Ramos (cell line): ENCODE measurements around the gene PUS3.

Experiments
- in situ Hi-C: fragments of 300-500 bp; cut with MboI; formaldehyde crosslinking; loops from one replicate; pipeline ENCODE4 v1.14.3; 2022; ENCODE audit warnings: low sequenced_read_pairs; ENCODE audit not compliant: unreplicated experiment

The PUS3 gene

DNA sequence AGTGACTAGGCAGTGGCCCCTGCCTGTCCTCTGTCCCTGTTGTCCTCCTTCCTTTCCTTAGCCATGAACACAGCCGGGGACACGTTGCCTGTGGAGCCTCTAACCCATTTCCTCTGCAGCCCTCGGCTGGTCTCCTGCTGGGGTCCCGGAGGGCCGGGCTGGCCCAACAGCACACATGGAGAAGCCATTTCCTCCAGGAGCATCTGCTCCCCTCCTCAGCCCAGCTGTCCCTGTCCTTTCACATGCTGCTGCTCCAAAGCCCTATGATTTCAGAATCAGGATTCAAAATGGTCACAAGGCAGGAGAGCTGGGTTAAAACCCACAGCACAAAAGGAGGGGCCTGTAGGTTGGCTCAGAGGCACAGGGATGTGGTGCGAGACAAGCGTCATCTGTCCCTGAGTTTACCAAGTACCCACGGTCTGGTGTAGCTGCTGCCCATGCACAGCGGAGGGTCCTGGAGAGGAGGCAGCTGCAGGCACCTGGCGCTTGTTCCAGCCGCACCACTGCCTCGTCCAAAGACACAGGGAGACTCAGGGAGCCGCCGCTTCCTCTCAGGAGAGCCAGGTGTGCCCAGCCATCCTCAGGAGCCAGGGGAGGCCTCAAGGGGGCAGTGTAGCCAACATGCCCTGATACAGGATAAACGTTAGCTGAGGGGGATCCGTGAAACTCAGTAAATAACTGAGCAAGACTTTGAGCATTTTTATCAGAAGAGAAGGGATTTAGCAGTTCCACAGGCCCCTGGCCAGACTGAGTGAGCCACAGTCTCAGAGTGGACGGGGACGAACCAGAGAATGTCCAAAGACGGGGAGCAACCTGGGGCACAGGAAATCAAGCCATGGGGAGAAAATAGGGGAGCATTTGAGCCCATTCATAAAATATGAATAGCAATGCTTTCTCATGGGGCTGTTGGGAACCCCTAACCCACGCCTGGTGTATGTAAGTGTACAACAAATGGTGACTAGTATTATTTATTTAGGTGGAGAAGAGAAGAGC lies 38.9 kb upstream of the PUS3 start:
- in situ Hi-C loops = no loop called here

DNA sequence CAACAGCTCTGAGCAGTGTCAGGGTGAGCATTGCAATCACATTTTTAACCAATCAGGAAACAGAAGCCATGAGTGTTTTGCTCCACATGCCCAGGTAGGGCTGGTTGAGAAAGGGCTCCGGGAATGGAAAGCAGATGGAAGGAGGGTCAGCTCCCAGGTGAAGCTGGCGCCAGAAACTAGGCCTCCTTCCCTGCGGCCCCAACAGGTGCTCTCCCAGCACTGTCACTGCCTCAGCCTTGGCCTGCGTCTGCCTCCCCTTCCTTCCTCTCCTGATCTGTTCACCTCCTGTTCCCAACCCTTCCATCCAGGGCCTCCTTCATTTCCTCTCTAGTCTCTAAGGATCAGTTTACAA lies 38.2 kb upstream of the PUS3 start:
- in situ Hi-C loops = no loop called here

DNA sequence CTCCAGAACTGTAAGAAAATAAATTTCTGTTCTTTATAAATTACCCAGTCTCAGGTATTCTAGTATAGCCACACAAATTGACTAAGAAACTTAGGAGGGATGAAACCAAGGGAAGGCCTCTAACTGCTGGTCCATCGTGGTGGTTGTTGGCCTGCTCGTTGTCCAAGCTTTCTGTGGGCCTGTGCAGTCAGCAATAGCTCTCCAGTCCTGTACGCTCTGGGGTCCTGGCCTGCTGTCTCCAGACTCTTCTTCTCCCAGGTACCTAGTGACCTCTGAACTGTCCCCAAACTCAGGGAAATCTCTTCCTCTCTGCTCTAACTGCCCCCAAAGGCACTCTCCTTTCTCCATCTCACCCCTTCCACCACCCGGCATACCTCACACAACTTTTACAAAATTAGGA lies 37.1 kb upstream of the PUS3 start:
- in situ Hi-C loops = no loop called here

DNA sequence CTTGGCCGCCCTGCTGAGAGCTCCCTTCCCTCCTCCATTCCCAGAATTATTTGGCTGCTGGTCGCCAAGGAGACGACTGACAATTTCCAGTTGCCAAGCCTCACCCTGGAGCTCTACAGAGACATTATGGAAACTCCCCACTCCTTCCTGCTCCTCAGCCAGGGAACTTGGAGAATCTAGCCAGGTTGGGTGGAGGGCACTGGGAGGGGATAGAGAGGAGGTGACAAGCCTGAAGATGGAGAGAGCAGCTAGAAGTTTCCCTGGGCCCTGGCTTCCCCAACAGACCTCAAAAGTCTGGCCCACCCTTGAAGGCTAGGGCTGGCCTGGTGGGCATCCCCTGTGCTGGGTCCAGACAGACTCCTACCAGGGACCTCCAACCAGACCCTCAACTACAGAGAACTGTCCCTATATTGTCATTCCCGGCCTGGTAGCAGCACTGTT lies 36.1 kb upstream of the PUS3 start:
- in situ Hi-C loops = no loop called here

DNA sequence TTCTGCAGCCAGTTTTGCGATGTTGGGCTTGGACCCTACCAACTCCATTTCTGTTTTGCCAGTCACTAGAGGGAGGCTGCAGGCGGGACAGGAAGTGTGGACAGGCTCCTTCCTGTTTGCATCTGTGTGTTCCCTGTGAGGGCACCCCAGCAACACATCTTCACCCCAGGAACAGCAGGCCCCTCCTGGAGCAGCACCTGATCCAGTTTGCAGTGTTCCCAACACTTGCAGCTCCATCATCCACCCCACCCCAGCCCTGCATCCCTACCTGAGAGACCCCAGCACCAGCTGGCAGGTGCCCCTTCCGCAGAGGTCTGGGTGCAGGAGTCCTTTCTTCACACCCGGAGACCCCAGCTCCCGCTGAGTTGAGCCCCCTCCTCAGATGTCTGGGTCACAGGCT lies 35.4 kb upstream of the PUS3 start:
- in situ Hi-C loops = no loop called here

DNA sequence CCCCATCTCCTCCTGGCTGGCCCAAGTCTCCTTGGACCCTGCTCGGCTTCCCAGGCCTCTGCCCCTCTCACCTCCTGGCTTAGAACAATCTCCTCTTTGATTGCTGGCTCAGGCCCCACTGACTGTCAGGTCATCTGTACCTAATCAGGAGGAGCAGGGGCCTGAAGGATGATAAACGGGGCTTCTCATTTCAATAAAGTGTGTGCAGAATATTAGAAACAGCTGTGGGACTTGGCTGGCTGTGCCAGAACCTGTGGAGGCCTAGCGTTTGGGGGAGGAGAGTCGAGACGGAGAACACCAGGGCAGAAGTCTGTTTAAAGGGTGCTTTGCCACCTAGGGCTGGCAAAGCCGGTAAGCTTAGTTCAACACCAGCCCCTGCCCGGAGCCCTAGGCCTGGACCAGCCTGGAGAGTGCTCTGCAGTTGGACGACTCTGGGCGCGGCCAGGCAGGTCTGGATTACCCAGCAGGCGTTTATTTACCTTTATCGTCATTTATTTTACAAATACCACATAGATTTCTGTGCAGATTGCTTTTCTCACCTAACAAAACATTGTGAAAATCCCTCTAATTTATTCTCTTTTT lies 32.7 kb upstream of the PUS3 start:
- in situ Hi-C loops = no loop called here

DNA sequence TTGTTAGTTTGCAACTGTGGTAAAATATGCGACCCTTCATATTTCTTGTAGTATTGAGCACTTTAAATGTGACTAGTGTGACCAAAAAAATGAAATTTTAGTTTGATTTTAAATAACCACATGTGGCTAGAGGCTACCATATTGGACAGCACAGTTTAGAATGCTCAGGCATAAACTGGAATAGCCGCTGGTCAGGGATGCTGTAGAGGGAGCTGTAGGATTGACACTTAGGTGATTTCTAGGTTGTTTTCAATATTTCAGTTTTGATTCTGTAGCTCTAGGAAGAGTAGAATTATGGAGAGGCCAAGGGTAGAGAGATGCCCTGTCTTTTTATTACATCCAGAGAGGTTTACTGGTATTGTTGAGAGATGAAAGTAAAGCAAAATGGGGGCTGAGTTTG lies 32.0 kb upstream of the PUS3 start:
- in situ Hi-C loops = no loop called here

DNA sequence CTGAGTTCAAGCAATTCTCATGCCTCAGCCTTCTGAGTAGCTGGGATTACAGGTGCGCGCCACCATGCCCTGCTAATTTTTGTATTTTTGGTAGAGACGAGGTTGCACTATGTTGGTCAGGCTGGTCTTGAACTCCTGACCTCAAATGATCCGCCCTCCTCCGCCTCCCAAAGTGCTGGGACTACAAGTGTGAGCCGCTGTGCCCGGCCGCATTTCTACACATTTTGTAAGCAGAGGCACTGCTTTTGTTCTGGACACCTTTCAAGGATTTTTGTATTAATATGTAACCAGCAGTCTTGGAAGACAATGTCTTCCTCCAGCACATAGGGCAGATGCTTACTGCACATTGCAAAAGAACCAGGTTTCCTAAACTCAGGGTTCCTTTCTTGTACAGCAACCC lies 31.5 kb upstream of the PUS3 start:
- in situ Hi-C loops = no loop called here

DNA sequence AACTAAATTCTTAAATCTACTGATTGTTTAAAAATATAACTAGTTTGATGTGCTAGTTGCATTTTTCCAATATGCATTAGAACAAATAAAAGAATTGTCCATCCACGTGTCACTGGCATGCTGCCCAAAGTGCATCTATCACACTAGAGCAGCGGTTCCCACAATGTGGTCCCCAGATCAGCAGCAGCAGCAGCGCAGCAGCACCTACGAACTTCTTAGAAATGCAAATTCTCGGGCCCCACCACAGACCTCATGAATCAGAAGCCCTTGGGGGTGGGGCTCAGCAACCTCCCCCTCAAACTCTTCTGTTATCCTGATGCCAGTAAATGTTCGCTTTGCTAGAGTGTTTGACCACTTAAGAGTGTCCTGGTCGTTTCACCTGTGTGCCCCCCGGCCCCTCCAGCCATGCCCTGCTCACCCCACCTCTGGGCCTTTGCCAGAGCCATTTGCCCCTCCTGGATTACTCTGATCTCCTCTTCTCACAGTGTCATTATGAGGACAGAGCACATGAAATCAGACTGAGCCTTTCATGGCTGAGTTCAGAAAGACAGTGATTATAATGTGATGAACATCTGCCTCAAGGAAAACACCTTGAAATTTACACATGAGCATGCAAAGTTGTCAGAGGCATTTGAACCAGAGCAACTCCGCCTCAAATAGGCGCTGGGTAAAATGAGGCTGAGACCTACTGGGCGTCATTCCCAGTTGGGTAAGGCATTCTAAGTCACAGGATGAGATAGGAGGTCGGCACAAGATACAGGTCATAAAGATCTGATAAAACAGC lies 30.2 kb upstream of the PUS3 start:
- in situ Hi-C loops = no loop called here

DNA sequence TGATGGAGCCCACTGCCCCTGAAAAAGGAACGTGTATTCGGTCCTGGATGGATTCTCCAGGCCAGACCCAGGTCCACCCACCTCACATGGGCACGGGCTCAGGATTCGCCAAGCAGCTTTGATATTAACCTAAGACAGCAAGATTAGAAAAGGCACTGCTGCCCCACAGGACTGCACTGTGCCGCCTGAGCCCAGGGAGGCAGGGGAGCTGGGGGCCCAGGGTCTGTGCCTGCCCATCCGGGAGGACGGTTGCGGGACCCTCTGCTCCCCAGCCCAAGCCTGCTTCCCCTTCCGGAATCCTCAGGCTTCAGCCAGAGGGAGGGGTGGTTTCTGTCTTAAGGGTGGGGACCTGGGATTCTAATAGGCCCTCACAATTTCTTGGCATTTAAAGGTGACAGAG lies 29.3 kb upstream of the PUS3 start:
- in situ Hi-C loops = no loop called here

DNA sequence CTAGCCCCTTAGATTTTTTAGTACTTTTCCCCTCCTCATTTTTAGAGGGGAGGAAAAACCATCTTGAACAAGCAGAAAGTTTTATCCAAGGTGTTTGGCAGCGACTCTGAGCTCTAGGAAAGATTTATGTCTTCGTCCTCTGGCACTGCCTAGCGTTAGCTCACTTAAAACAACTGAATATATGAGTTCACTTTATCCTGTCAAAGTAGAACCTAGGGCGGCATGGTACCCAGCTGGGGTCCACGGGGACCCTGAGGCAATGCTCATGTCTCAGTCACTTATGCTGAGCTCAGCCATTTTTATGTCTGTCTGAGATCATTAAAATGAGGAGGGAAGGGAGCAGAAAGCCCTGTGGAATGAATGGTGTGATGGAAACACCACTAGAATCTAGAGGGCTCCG lies 28.7 kb upstream of the PUS3 start:
- in situ Hi-C loops = no loop called here

DNA sequence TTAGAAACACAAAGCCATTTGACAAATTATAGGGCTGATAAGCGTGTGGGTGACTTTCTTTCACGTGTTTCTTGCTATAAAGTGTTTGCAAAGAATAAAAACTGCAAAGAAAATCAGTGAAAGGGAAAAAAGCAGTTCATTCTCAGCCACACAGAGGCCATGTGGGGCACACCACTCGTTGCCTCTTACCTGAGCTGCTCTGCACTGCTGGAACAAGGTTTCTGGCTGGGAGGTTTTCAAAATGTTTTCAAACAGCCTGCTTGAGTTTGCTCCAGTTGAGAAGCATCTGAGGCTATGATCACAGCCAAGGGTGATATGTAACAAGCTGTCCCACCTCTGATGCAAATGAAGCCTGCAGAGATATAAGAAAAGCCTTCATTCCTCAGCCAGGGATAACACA lies 28.1 kb upstream of the PUS3 start:
- in situ Hi-C loops = no loop called here

DNA sequence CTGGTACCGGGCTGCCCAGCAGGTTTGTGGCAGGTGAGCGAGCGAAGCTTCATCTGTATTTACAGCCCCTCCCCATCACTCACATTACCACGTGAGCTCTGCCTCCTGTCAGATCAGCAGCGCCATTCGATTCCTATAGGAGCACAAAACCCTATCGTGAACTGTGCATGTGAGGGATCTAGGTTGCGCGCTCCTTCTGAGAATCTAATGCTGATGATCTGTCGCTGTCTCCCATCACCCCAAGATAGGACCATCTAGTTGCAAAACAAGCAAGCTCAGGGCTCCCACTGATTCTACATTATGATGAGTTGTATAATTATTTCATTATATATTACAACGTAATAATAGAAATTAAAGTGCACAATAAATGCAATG lies 27.1 kb upstream of the PUS3 start:
- in situ Hi-C loops = no loop called here

DNA sequence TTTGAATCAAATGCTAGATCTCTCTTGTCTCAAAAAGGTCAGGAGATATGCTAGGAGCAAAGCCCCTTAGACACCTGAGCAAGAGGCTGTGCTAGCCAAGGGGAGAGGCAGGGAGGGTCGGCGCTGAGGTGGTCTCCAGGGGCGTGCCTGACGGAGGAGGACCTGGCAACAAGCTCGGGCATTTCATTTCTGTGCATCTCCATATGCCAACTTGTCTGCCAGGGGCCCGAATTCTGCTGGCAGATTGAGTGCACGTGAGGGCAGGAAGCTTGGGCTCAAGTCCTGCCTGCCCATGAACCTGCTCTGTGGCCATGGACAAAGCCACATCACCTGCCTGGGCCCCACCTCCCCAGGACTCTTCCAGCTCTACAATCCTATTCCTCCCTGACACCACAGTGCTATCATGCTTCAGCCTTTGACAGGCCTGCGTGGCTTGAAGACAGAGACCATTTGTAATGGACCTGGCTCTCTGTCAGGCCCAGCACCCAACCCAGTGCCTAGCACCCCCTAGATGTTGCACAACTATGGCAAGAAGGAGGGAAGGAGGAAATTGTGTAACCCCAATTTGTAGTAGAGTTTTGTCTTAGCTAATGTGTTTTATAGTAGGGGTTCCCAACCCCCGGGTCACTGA lies 26.6 kb upstream of the PUS3 start:
- in situ Hi-C loops = loop anchor here (5.0 kb wide), 1 partner anchor 258 kb away; no protein-coding TSS in a partner anchor

DNA sequence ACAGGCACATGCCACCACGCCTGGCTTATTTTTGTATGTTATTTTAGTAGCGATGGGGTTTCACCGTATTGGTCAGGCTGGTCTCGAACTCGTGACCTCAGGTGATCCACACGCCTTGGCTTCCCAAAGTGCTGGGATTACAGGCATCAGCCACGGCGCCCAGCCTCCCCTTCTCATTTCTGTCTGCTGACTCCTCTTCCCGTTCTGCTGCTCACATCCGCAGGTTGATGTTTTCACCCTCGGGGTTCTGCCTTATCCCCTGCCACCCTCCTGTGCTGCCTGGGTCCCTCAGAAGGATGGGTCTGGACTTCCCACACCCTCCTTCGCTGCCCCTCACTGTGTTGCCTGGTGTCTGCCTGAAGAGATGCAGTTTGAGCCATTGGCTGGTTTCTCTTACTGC lies 23.7 kb upstream of the PUS3 start:
- in situ Hi-C loops = loop anchor here (5.0 kb wide), 1 partner anchor 261 kb away; no protein-coding TSS in a partner anchor

DNA sequence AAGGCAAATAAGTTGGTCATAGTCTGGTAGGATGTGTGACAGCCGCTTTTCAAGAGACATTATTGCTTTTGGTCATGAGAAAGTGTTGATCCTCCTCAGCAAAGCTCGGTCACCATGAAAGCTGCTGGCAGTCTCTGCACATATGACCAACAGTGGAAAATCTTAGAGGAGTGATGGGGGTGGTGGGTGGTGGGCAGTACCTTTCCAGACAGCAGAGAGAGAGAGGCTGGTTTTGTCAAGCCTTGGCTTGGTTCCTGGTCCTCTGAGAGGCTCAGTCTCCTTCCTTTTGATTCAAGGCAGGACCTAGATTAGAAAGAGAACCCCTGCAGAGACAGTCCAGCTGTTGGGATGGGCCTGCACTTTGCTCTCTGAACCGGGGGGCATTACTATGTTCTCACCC lies 22.8 kb upstream of the PUS3 start:
- in situ Hi-C loops = loop anchor here (5.0 kb wide), 1 partner anchor 261 kb away; no protein-coding TSS in a partner anchor

DNA sequence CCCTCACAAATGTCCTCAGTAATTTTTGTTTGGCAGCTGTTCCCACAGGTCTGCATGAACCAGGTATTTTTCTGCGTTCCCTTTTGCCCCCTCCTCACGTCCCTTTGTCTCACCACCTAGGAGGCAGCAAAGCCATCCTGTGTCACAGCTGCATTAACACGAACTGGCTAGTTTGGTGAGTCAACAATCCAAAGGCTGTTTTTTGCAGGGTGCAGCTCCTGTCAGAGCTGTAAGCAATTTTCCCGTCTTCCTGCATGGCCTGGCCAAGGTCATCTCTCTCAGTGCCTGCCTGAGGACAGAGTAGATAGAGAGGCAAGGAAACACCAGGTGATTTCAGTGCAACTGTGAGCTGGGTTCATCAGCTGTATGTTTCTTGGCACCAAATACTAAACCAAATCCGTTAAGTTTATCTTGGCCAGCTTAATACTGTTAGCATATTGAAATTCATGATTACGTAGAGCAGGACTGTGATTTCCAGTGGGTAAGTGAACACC lies 22.3 kb upstream of the PUS3 start:
- in situ Hi-C loops = loop anchor here (5.0 kb wide), 1 partner anchor 262 kb away; no protein-coding TSS in a partner anchor

DNA sequence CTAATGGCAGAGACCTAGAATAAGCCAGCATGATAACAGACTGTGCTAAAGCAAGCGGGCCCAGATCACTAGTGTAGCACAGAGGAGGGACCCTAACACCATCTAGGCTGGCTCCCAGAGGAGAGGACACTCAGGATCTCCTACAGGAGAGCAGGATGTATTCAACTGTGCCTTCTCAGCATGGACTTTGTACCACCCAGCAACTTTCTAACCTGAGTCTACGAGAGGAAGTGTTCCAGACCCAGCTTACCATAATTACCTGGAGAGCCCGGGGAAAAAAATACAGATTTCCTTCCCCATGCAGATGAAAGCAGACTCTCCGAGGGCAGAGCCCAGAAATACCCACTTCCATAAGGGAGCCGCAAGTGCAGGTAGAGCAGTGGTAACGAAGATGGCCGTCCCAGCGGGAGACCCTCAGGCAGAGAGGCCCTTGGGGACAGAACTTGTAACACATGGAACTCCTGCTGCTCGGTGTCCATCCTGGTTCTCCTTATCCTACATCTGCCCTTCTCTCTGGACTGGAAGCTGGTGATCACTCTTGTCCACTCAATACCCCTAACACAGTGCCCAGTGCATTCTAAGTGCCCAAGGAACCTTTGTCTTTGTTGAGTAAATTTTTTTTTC lies 21.5 kb upstream of the PUS3 start:
- in situ Hi-C loops = loop anchor here (5.0 kb wide), 1 partner anchor 263 kb away; no protein-coding TSS in a partner anchor

DNA sequence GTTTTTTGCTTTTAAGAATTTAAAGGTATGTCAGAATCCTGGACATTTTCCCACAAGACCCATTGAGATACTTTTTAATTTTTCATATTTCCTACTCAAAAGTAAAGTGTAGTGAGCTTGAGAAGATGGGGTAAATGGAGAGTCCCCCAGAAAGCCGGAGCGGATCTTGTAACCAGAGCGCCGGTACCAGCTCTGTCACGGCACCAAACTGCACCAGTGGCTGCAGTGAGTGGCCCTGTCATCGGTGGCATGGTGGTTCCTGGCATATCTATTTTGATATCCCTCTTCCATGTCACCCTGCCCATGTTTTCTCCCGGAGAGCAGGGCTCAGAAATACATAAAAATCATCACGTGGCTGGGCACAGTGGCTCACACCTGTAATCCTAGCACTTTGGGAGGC lies 20.6 kb upstream of the PUS3 start:
- in situ Hi-C loops = no loop called here
